Measurements from ENCODE around the gene NKAIN2.

Gene NKAIN2

GRCh38 chr6:123803504-123804013 lies at the start of gene NKAIN2:
Gene NKAIN2, plus strand, starts transcription at chr6:123803865.
- TF ChIP-seq, protein P1, sequence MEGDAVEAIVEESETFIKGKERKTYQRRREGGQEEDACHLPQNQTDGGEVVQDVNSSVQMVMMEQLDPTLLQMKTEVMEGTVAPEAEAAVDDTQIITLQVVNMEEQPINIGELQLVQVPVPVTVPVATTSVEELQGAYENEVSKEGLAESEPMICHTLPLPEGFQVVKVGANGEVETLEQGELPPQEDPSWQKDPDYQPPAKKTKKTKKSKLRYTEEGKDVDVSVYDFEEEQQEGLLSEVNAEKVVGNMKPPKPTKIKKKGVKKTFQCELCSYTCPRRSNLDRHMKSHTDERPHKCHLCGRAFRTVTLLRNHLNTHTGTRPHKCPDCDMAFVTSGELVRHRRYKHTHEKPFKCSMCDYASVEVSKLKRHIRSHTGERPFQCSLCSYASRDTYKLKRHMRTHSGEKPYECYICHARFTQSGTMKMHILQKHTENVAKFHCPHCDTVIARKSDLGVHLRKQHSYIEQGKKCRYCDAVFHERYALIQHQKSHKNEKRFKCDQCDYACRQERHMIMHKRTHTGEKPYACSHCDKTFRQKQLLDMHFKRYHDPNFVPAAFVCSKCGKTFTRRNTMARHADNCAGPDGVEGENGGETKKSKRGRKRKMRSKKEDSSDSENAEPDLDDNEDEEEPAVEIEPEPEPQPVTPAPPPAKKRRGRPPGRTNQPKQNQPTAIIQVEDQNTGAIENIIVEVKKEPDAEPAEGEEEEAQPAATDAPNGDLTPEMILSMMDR (IDR thresholded peaks at IDR 0.05; ENCODE audit: low read depth, low read length), result no peak
- no peak for DNase-seq (ENCODE audit: extremely low read depth, low read depth)

GRCh38 chr6:123759472-123759871 lies 44.2 kb upstream of the NKAIN2 start:
- TF ChIP-seq, protein P1 (IDR thresholded peaks at IDR 0.05; ENCODE audit: low read depth, low read length), result no peak

DNA sequence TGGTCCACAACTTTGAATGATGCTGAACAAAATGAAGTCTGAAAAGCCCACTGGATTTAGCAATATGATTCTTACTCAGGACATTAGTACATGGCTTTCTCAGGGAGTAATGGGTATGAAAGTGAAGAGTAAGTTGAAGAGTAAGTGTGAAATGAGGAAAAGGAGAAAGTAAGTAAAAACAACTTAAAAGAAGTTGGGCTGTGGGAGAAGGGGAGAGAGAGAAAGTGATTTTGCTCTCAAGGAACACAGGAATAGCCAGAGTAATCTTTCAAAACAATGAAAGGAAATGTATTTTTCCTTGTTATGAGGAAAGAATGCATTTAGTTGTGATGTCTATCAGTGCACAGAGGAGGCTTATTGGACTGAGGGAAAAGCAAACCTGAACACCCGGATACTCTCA lies 39.8 kb upstream of the NKAIN2 start:
- no peak for DNase-seq (ENCODE audit: extremely low read depth, low read depth)

More at GRCh38 chr6:123759472-123759871, 44.2 kb upstream of the NKAIN2 start:
- no peak for DNase-seq (ENCODE audit: extremely low read depth, low read depth)

DNA sequence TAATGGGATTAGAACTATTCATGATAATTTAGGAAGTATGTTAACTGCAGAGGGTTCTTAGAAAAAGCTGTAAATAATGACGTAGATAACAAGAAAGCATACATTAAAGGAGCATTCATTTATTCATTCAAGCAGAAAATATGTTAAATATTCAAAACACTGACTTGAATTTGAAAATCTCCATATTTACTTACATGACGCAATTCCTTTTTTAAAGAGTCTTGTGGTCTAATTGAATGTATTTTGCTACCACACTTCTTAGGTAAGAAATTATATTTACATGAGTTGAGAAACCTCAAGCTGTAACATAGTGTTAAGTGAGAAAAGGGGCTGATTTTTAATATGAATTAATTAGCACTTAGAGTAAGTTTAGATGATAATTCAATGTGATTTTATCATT lies 38.9 kb upstream of the NKAIN2 start:
- TF ChIP-seq, protein P1 (IDR thresholded peaks at IDR 0.05; ENCODE audit: low read depth, low read length), result no peak
- DNase-seq (ENCODE audit: extremely low read depth, low read depth), result no peak

More for the DNA sequence above, 39.8 kb upstream of the NKAIN2 start:
- TF ChIP-seq, protein P1 (IDR thresholded peaks at IDR 0.05; ENCODE audit: low read depth, low read length), result no peak

DNA sequence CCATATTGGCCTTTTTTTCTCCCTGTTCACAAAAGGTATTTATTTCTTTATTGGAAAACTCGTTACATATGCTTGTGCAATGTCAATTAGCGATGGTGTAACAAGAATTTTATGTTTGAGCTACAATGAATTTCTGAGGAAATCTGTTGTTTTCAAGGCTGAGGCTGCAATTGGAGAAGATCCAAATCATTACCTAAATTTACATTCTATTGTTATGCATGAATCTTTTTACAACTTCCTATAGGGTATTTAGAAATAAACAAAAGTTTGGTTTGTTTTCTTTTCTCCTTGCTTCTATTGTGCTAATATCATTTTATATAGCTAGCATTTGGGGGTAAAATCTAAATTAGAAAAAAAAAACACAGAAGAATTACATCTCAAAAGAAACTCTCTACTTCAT lies 34.7 kb upstream of the NKAIN2 start:
- DNase-seq (ENCODE audit: extremely low read depth, low read depth), result no peak
- TF ChIP-seq, protein P1 (IDR thresholded peaks at IDR 0.05; ENCODE audit: low read depth, low read length), result no peak

- DNase-seq (ENCODE audit: extremely low read depth, low read depth), result no peak
- TF ChIP-seq, protein P1 (IDR thresholded peaks at IDR 0.05; ENCODE audit: low read depth, low read length), result no peak
Observed at GRCh38 chr6:123769431-123769830, 34.2 kb upstream of the NKAIN2 start.

GRCh38 chr6:123770247-123770949 lies 33.3 kb upstream of the NKAIN2 start:
- no peak for DNase-seq (ENCODE audit: extremely low read depth, low read depth)
- TF ChIP-seq, protein P1 (IDR thresholded peaks at IDR 0.05; ENCODE audit: low read depth, low read length), result no peak
